Measurements from ENCODE around the gene NUP214.
"Not testable (repeated sequence)": the region's sequence is repeated elsewhere in the genome, so short reads cannot be mapped to it uniquely, and the experiment has no call there.

Gene NUP214

GRCh38 chr9:131259916-131260597 is 134.7 kb downstream of the NUP214 start:
- no peak for DNase-seq (ENCODE audit: low spot score)

GRCh38 chr9:131260751-131261452 is 135.5 kb downstream of the NUP214 start:
- DNase-seq (ENCODE audit: low spot score) = no peak

- DNase-seq (ENCODE audit: low spot score) = no peak
These were observed 137.1 kb downstream of the NUP214 start for GRCh38 chr9:131262327-131263032.

DNA sequence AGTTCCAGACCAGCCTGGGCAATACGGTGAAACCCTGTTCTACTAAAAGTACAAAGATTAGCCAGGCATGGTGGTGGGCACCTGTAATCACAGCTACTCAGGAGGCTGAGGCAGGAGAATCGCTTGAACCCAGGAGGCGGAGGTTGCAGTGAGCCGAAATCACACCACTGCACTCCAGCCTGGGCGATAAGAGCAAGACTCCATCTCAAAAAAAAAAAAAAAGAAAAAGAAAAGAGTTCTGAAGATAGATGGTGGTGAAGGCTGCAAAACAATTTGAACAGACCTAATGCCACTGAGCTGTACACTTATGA is 137.6 kb downstream of the NUP214 start:
- not testable (repeated sequence) for DNase-seq (ENCODE audit: low spot score)

DNA sequence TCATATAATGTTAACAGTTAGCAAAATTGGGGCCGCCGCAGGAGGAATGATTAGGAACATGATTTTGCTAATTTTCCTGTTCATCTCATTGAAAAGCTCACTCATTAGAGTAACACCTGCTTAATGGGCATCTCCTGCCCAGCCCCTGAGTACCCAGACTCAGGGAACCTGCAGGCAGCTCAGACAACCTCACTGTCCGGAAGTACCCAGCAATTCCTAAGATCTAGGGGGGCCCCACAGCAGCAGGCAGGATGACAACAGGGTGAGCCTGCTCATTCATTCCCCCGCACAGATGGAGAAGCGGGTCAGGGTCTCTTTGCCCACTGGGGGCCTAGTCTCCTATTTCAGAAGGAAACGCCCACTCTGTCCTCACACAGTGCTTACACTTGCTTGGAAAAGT is 138.3 kb downstream of the NUP214 start:
- no peak for DNase-seq (ENCODE audit: low spot score)

- no peak for DNase-seq (ENCODE audit: low spot score)
These were observed 138.8 kb downstream of the NUP214 start for GRCh38 chr9:131264231-131264630.

DNA sequence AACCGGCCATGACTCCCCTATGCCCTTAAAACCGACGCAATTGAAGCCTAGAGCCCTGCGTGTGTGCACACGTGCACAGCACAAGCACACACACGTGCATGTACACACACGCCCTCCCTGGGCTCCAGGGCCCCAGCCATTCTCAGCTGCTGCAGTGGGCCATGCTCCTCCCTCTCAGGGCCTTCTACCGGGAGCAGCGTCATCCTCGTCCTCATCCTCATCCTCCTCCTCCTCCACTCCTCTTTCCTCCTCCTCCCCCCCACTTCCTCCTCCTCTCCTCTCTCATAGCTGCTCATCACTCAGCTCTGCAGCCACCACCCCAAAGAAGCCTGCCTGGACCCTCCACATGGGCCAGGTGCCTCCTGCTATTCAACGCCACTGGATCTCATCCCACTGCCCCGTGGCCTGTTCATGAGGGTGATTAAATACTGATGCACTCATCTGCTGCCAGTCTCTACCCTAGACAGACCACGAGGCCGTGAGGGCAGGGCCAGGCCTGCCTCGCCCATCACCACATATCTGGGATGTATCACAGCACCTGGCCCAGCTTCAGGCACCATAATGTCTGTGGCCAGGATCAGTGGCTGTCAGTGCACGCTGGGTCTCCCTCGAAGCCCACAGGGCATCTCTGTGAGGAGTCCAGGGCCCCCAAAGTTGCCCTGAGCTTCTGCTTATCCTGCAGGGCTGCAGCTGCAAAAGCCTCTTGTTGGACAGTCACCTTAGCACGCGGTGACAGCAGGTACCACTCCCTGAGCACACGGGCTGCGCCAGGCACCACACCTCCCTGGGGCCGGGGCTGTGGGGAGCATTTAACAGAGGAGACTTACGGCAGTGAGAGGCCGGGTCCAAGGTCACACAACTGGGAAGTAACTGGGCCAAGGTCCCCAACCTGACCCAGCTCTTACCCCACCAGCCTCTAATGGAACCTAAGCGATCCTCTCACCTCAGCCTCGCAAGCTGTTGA is 141.2 kb downstream of the NUP214 start:
- DNase-seq (ENCODE audit: low spot score) = no peak

DNA sequence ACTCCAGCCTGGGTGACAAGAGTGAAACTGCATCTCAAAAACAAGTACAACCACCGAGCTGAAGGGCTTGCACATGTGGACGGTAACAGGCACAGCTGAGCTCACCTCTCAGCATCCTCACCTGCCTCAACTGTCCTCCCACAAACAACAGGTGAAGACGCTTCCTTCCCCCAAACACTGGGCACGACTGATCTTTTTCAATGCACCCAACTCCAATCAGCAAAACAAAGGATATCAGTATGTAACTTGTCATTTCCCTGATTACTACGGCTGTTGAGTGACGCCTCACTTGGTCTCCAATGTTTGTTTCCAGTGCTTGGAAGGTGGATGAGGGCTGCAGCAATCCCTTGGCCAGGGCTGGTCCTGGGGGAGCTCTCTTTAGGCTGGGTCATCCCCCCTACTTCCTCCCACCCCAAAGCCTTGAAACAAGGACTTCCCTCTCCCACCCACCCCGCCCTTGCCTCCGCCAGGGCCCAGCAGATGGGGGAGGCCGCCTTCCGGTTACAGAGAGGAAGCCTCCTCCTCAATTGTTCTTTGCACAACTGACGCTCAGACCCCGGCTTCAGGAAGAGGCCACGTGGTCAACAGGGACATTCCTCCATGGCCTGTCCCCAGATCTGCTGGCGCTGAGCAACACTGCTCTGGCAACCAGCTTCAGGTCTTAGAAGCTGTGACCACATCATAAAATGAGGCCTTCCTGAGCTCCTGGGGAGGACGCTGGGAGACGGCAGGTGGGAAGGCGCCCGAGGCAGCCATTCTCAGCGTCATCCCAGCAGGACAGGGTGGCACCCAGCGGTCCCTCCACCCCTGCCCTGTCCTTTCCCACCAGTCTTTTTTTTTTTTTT is 145.0 kb downstream of the NUP214 start:
- no peak for DNase-seq (ENCODE audit: low spot score)

DNA sequence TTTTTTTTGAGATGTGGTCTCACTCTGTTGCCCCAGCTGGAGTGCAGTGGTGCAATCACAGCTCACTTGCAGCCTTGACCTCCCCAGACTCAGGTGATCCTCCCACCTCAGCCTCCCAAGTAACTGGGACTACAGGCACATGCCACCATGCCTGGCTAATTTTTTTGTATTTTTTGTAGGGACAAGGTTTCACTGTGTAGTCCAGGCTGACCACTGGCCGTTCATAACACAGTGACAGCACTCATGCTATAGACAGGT is 145.6 kb downstream of the NUP214 start:
- DNase-seq (ENCODE audit: low spot score) = not testable (repeated sequence)

- no peak for DNase-seq (ENCODE audit: low spot score)
These were observed 146.1 kb downstream of the NUP214 start for GRCh38 chr9:131271506-131271931.

DNA sequence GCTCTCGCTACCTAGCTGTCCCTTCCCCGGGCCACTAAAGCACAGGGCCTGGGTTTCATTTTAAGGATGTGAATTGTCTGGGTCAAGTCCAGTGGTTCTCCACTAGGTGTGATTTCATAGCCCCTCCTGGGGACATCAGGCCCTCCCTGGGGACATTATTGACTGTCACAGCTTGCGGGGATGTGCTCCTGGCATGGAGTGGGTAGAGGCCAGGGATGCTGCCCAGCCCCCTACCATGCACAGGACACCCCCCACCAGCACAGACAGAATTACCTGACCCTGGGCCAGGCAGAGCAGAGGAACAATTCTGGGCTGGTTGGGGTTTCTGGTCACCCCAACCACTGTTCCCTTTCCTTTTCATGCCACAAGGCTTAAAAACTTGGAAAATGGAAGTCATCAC is 146.8 kb downstream of the NUP214 start:
- DNase-seq (ENCODE audit: low spot score) = no peak

DNA sequence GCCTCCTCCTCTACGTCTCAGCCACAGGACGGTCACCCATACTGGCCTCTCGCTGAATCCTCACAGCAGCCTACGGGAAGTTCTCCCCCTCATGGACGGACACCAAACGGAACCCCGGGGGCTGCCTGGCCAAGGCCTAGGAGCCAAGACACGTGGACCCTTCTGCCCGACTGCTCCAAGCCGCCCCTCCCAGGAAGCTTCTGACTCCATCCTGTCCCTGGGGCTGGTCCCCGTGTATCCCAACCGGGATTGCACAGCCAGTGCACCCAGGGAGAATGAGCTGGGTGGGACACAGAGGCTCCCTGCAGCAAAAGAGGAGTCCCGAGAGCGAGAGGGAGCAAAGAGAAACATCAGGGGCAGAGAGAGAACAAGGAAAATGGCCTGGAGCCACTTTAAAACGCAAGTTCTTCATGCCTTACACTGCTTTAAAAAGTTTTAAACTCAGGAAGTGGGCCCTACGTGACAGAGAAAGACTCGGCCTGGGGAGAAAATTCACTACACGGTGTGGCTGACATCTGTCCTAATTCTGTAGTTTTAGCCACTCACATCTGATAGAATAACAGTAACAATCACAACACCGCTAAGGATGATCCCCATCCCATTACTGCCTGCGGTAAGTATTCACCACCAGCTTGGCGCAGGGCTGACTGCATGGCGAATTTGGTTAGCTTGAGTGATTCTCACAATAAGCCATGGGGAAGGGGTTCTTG is 147.9 kb downstream of the NUP214 start:
- DNase-seq (ENCODE audit: low spot score) = no peak

DNA sequence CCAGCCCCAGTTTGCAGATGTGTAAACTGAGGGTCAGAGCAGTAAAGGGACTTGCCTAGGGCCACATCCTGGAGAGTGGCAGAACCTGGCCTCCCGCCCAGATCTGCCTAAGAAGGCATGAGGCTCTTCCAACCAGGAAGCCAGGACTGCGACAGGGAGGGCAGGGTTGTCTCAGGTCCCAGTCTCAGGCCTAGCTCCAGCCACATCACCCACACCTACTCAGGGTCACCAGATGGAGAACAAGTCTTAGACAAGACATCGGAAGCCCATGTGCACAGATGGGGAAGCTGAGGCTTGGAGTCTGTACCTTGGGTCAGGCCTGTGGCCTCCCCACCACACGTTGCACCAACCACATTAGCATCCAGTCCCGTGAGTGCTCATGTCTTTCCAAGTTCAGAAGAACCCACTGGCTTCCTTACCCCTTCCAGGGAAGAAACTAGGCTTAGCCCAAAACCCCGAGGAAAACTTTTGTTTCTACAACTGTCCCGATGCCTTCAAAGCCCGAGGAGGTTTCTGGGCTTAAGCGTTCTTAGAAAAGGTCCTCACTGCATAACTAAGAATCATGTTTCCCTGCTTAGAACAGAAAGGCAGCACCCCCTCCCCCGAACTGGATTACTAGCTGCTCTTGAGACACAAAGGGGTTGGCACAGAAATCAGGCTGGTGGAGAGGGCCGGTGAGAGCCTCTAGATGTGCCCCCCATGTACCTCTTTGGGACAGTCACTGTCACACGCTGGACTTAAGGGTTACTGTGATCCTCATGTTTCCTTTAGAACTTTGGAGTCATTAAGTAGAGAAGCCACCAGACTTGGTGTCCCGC is 148.7 kb downstream of the NUP214 start:
- no peak for DNase-seq (ENCODE audit: low spot score)

DNA sequence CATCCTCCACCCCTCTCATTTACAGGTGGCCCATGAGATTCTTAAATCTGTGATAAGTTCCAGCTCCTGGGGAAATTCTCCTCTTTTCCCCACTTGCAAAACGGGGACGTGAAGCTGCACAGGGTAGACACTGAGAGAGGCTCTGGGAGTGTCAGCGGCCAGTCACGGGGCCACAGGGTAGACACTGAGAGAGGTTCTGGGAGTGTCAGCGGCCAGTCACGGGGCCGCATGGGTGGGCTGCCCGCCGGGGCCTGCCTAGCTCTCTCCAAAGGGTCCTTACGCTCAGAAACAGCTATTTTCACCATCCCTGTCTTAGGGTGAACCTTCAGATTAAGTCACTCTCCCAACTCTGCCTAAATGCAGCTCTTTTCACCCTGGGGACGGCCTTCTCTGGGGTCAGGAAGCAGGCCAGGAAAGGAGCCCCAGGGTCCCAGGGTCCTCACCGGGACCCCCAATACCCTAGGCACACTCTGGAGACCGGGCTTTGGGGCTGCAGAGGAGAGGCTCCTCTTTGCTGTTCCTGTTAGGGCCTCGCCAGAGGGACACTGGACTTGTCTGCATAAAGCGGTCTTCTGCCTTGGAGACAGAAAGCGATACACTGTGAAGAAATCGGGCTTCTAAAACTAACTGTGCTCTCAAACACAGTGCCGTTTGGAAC is 149.4 kb downstream of the NUP214 start:
- DNase-seq (ENCODE audit: low spot score) = no peak

GRCh38 chr9:131275332-131276093 is 150.1 kb downstream of the NUP214 start:
- no peak for DNase-seq (ENCODE audit: low spot score)

GRCh38 chr9:131276094-131276888 is 150.9 kb downstream of the NUP214 start, which contains the start of gene FAM78A:
Gene FAM78A (minus strand): TSS chr9:131276510. CDS start chr9:131276179, 331 bp downstream.
- no peak for DNase-seq (ENCODE audit: low spot score)

- DNase-seq (ENCODE audit: low spot score) = no peak
These were observed 151.5 kb downstream of the NUP214 start for GRCh38 chr9:131276891-131277286.

Measured in SW480 (cell line).